GM12801 (cell line): ENCODE results near the gene ANXA4.

ENCODE experiments used
- CTCF ChIP-seq: IDR thresholded peaks from one replicate; pipeline ENCODE4 v1.5.1; 2011; ENCODE audit warnings: control low read depth; ENCODE audit not compliant: insufficient read length; ENCODE audit errors: extremely low read depth

Gene ANXA4

DNA sequence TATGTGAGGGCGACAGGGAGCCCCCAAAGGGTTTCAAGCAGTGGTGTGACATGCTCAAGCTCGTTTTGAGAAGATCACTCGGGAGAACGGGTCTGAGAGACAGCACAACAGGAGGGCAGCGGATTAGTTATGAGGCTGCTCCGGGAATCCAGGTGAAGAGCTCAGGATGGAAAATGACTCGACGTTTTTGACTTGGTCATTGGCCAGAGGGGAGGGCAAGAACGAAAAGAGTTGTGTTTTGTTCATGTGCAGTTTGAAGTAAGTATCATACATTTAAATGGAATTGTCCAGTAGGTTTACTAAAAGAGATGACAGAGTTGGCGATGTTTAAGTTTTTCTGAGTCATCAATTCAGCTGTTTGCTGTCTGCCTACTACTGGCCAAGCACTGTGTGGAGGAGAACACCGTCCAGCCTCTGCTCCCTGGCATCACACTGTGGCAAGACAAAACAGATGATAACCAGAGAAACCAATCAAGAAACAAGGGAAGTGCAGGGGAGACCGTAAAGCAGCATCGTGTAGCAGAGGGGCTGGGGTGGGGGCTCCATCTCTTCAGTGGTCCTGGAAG, 25.3 kb upstream of the ANXA4 start:
- no peak for TF ChIP-seq CTCF

GRCh38 chr2:69717186-69717585, 24.7 kb upstream of the ANXA4 start:
- TF ChIP-seq CTCF, result no peak

- TF ChIP-seq CTCF, result no peak
Observed at GRCh38 chr2:69717861-69718273, 24.1 kb upstream of the ANXA4 start.

DNA sequence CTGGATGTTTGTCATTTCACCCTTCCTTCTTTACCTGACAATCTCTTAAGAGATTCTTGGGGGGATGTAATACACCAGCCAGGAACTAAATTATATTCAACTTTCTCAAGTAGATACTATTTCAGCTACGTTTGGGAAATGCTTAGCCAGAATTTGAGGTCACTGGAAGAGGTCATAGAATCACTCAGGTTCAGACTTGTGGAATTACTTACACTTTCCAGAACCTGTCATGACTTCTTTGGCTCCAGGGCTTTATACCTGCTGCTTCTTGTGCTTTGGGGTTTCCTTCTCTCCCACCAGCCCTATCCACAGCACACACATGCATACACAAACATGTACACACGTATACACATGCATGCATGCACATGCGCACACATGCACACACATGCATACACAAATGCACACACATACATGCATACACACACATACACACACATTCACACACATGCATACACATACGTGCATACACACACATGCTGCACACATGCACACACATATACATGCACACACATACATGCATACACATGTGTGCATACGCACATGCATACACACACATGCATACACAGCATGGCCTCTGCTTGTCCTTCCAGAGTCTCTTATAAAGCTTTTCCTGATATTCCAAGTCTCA, 23.5 kb upstream of the ANXA4 start:
- TF ChIP-seq CTCF, result no peak

DNA sequence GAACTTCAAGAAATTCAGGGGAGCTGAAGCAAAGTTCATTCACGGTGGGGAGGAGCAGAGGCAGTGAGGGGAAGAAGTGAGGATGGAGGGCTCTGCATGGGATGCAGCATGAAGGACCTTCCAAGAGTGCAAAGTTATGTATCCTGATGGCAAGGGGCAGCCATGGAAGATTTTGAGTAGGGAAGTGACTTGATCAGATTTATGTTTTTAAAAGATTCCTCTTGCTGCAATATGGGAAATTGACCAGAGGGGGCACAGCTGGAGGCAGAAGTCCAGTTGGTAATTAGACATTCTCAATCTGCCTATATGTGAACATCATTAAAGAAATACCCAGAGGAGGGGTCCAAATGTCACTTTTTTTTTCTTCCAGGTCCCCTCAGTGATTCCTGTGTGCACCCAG, 21.5 kb upstream of the ANXA4 start:
- no peak for TF ChIP-seq CTCF

GRCh38 chr2:69721022-69721421, 20.9 kb upstream of the ANXA4 start:
- no peak for TF ChIP-seq CTCF

DNA sequence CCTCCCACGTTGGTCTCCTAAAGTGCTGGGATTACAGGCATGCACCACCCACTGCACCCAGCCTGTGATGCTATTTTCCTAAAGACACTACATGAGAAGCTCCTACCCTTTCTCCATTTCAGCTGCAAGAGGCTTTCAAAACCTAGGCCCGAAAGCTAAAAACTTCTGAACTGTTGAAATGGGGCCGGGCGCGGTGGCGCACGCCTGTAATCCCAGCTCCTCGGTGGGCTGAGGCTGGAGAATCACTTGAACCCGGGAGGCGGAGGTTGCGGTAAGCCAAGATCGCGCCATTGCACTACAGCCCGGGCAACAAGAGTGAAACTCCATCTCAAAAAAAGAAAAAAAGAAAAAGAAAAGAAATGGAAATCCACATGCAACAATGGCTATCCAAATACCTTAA, 18.1 kb upstream of the ANXA4 start:
- TF ChIP-seq CTCF, result no peak
